Endothelial cell of umbilical vein (primary cell): Measurements from ENCODE around the gene MCM3AP. TPM values are rescaled to one million over a fixed set of nuclear protein-coding genes. Genes with fewer than 3 reads are reported as not detected.

Experiments used
- BruUV-seq: library from RNA; stranded (reverse); fragments of 400-500 nt; replicated peaks from 2 replicates; lab custom pipeline; 2021; lab: Mats Ljungman, UMichigan
- CTCF ChIA-PET: fragments of 300-600, 350-600 bp; sonication (Branson Sonifier 250); formaldehyde crosslinking; loops from one replicate; lab custom pipeline; 2021; ENCODE audit warnings: antibody characterized with exemption, inconsistent platforms; lab: Charles Lee
- POLR2A ChIA-PET: fragments of 300-600, 350-600 bp; sonication (Branson Sonifier 250); formaldehyde crosslinking; loops from one replicate; lab custom pipeline; 2021; ENCODE audit warnings: antibody characterized with exemption, inconsistent platforms; lab: Charles Lee
- DNase-seq: peaks from one replicate; pipeline ENCODE4 v3.0.0-alpha.2; 2011; ENCODE audit warnings: low read depth, low spot score
- FAIRE-seq: peaks from 2 replicates; lab custom pipeline; 2011; peaks lifted over from hg19 to GRCh38; lab: Jason Lieb, UNC
- H2AFZ ChIP-seq: 2 replicates; pipeline ENCODE4 v1.6.0; 2012; ENCODE audit warnings: low read depth, low read length, control low read depth, inconsistent platforms
- H3K27ac ChIP-seq: 2 replicates; pipeline ENCODE4 v1.5.1; 2011; ENCODE audit warnings: low read depth, mild to moderate bottlenecking, control low read depth, low read length, moderate library complexity; ENCODE audit not compliant: insufficient read depth
- H3K27me3 ChIP-seq, 2 experiments: 2 replicates each; pipeline versions ENCODE4 v1.6.0 to v1.6.1; 2011; ENCODE audit warnings: low read length in 2 of 2, mixed read lengths in 1 of 2; ENCODE audit not compliant: control insufficient read depth in 2 of 2, insufficient read depth in 2 of 2
- H3K36me3 ChIP-seq, 2 experiments: 2 replicates in 1 of 2; 3 replicates in 1 of 2; pipeline ENCODE4 v1.5.1; 2011; ENCODE audit warnings: low read length in 2 of 2, mild to moderate bottlenecking in 1 of 2, moderate library complexity in 1 of 2; ENCODE audit not compliant: control insufficient read depth in 2 of 2, insufficient read depth in 2 of 2; ENCODE audit errors: extremely low read depth in 1 of 2
- H3K4me1 ChIP-seq: 3 replicates; pipeline ENCODE4 v1.5.1; 2011; ENCODE audit warnings: mild to moderate bottlenecking, low read length; ENCODE audit not compliant: control insufficient read depth, insufficient read depth; ENCODE audit errors: extremely low read depth
- H3K4me2 ChIP-seq: 2 replicates; pipeline ENCODE4 v1.6.1; 2011; ENCODE audit warnings: low read length, control low read depth, mixed read lengths; ENCODE audit not compliant: insufficient read depth
- H3K4me3 ChIP-seq, 3 experiments: fragments of 200-600 bp in 1 of 3; sonication (generic), shearing (Covaris generic) in 1 of 3; replicated peaks in 1 of 3; 2 replicates each; pipeline ENCODE4 v1.5.1; 2011 to 2016; ENCODE audit warnings: control low read depth in 3 of 3, low read length in 3 of 3, mild to moderate bottlenecking in 2 of 3, inconsistent platforms in 1 of 3, low read depth in 1 of 3, moderate library complexity in 1 of 3; ENCODE audit not compliant: insufficient read depth in 1 of 3
- H3K79me2 ChIP-seq: 2 replicates; pipeline ENCODE4 v1.6.0; 2012; ENCODE audit warnings: low read length, inconsistent platforms; ENCODE audit not compliant: control insufficient read depth, insufficient read depth
- H3K9ac ChIP-seq: replicated peaks from 2 replicates; pipeline ENCODE3; 2011; ENCODE audit warnings: low read length, control low read depth; ENCODE audit not compliant: insufficient read depth; ENCODE audit errors: extremely low read depth
- H3K9me1 ChIP-seq: replicated peaks from 3 replicates; pipeline ENCODE4 v1.6.0; 2011; ENCODE audit warnings: mild to moderate bottlenecking, low read length; ENCODE audit not compliant: control insufficient read depth, insufficient read depth; ENCODE audit errors: extremely low read depth
- H3K9me3 ChIP-seq: replicated peaks from 2 replicates; pipeline ENCODE4 v1.5.1; 2012; ENCODE audit warnings: low read length, inconsistent platforms; ENCODE audit not compliant: control insufficient read depth, insufficient read depth
- H4K20me1 ChIP-seq: replicated peaks from 2 replicates; pipeline ENCODE3; 2011; ENCODE audit warnings: mild to moderate bottlenecking, low read length; ENCODE audit not compliant: control insufficient read depth, insufficient read depth; ENCODE audit errors: extremely low read depth
- CTCF ChIP-seq, 2 donors: IDR thresholded peaks; 1 replicate in 1 of 2; 2 replicates in 1 of 2; pipeline ENCODE4 v1.5.1; 2011; ENCODE audit warnings: low read length in 2 of 2, mild to moderate bottlenecking in 2 of 2, moderate library complexity in 2 of 2, control low read depth in 1 of 2, inconsistent platforms in 1 of 2, low read depth in 1 of 2; ENCODE audit not compliant: insufficient read depth in 1 of 2; ENCODE audit errors: extremely low read depth in 1 of 2
- EZH2 ChIP-seq: IDR thresholded peaks from 2 replicates; pipeline ENCODE4 v1.6.1; 2012; ENCODE audit warnings: borderline replicate concordance, low read depth, mild to moderate bottlenecking, moderate library complexity, low read length, inconsistent platforms; ENCODE audit not compliant: severe bottlenecking
- FOS ChIP-seq: IDR thresholded peaks from 2 replicates; pipeline ENCODE4 v1.6.1; 2011; ENCODE audit warnings: mild to moderate bottlenecking, low read length, moderate library complexity, borderline replicate concordance; ENCODE audit not compliant: insufficient read depth
- GATA2 ChIP-seq: IDR thresholded peaks from 2 replicates; pipeline ENCODE4 v1.7.0; 2011; ENCODE audit warnings: low read depth, mild to moderate bottlenecking, moderate library complexity, mixed read lengths, low read length; ENCODE audit not compliant: insufficient read length, insufficient read depth
- JUN ChIP-seq: IDR thresholded peaks from 2 replicates; pipeline ENCODE4 v1.6.1; 2011; ENCODE audit warnings: borderline replicate concordance, low read depth; ENCODE audit not compliant: insufficient read length, insufficient read depth
- MAX ChIP-seq: IDR thresholded peaks from 2 replicates; pipeline ENCODE4 v1.6.1; 2011; ENCODE audit not compliant: insufficient read depth, insufficient read length
- MYC ChIP-seq: IDR thresholded peaks from one replicate; pipeline ENCODE4 v1.6.1; 2011; ENCODE audit warnings: mild to moderate bottlenecking, low read depth, low read length
- POLR2A ChIP-seq: IDR thresholded peaks from 2 replicates; pipeline ENCODE4 v1.6.1; 2012; ENCODE audit warnings: low read depth, mild to moderate bottlenecking, control low read depth, low read length
- POLR2AphosphoS5 ChIP-seq: IDR thresholded peaks from 2 replicates; pipeline ENCODE4 v1.6.1; 2012; ENCODE audit warnings: low read depth, mild to moderate bottlenecking, control low read depth, low read length, moderate library complexity; ENCODE audit not compliant: insufficient read depth
- dilution Hi-C: fragments of 300-500 bp; cut with MboI; formaldehyde crosslinking; loops from one replicate; pipeline ENCODE4 v1.15.0; 2019; ENCODE audit warnings: low sequenced_read_pairs; ENCODE audit not compliant: extremely low pct_ligation_motif_present
- intact Hi-C: fragments of 100-400 bp; cut with micrococcal nuclease; formaldehyde crosslinking; loops from one replicate; pipeline ENCODE4 v1.10.0; 2022
- polyA plus RNA-seq, 4 experiments: library from polyadenylated mRNA; depleted of rRNA in 3 of 4; stranded (reverse) in 3 of 4; unstranded in 1 of 4; fragments of >200 nt; gene quantifications; 2 replicates each; pipeline versions ENCODE4 v1.2.1 to v1.2.3, GENCODE V29; 2011 to 2012; ENCODE audit warnings: missing spikeins in 1 of 4
- total RNA-seq: library from RNA; stranded (reverse); gene quantifications from 2 replicates; pipeline ENCODE4 v1.2.3, GENCODE V29; 2021

MCM3AP gene
- total and polyA plus RNA-seq, 2 donors (not counting 3 experiments of a cell fraction or from before 2014, with no cell fraction given) = 37.9 to 115 TPM

GRCh38 chr21:46212721-46213484 lies 72.5 kb downstream of the MCM3AP start:
- ChIA-PET POLR2A (no interaction called here), CTCF (interaction anchor here (1.7 kb wide), 1 partner anchor 12 kb away, joined by 6 read pairs; no protein-coding TSS in a partner anchor)
- H3K27ac ChIP-seq = no peak overlapping the region
- TF ChIP-seq MYC (no peak), JUN (no peak), EZH2 (no peak), GATA2 (no peak), POLR2AphosphoS5 (no peak), MAX (no peak), POLR2A (no peak), FOS (no peak), CTCF (IDR thresholded peaks at IDR 0.05; ENCODE audit: extremely low read depth in 1 of 2, insufficient read depth in 1 of 2, low read depth in 1 of 2, low read length in 2 of 2) (no peak)
- no peaks in the 10 kb centered on the region for H3K9me1 ChIP-seq
- no peak overlapping the region for H3K4me2 ChIP-seq
- no peaks in the 10 kb centered on the region for H3K9me3 ChIP-seq
- H3K79me2 ChIP-seq = no peaks in the 10 kb centered on the region
- H4K20me1 ChIP-seq = no peaks in the 10 kb centered on the region
- no peaks in the 10 kb centered on the region for H3K4me1 ChIP-seq
- no peak overlapping the region for H2AFZ ChIP-seq
- H3K27me3 ChIP-seq = no peaks in the 10 kb centered on the region
- H3K4me3 ChIP-seq = no peak overlapping the region
- BruUV-seq = no TSS peak
- FAIRE-seq (no peak), DNase-seq (no peak)
- intact Hi-C loops = no loop called here
- H3K9ac ChIP-seq = no peak overlapping the region
- H3K36me3 ChIP-seq = peaks cover 12 to 33% of the 10 kb centered on the region in 2 experiments
- dilution Hi-C loops = no loop called here
